GM21381 (cell line): Measurements from ENCODE around the gene PPP4C.
A peak's percentile ranks its signal among the peaks of the same experiment; 100 is the strongest.

Source experiments
- ATAC-seq: cut with Tn5 transposase; IDR thresholded peaks from one replicate; pipeline ENCODE4 v1.9.1; 2021; ENCODE audit warnings: mild to moderate bottlenecking, moderate library complexity; ENCODE audit not compliant: unreplicated experiment

The PPP4C gene

DNA sequence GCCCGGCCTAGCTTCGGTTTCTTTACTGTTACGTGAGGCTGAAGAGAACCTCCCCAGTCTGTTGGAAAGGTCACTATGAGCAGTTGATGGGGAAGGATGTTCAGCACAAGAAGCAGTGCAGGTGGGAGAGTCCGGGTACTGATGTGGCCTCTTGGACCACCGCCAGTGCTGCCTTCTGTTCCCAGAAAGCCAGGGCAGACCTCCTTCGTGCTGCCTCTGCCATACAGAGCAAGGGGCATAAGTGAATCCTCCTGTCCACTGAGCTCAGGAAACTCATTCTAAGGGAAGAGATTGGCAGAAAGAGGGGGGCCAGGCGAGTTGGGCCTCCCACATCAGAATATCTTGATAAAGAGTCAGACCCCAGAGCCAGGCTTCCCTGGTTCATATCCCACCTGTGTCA, 3.7 kb downstream of the PPP4C start:
- no peak for ATAC-seq

DNA sequence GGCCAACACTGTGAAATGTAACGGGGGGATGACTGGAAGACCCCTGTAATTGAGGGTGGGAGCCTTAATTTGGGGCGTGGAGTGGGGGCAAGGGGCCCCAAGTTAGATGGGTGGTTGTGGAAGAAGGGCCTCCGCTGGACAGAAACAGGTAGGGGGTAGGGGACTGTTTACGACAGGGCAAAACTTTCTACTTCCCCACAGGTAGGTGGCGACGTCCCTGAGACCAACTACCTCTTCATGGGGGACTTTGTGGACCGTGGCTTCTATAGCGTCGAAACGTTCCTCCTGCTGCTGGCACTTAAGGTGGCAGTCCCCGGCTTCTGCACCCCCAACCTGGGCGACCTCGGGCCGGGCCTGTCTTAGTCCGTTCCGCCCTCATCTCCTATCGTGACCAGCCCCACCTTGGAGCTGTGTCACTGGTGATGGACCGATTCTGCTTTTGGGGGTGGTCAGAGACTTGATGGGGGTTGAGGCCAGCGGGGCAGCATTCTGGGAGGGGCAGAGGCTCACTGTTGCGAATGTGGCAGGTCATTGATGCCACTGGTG, 6.8 kb downstream of the PPP4C start:
- ATAC-seq: no peak

DNA sequence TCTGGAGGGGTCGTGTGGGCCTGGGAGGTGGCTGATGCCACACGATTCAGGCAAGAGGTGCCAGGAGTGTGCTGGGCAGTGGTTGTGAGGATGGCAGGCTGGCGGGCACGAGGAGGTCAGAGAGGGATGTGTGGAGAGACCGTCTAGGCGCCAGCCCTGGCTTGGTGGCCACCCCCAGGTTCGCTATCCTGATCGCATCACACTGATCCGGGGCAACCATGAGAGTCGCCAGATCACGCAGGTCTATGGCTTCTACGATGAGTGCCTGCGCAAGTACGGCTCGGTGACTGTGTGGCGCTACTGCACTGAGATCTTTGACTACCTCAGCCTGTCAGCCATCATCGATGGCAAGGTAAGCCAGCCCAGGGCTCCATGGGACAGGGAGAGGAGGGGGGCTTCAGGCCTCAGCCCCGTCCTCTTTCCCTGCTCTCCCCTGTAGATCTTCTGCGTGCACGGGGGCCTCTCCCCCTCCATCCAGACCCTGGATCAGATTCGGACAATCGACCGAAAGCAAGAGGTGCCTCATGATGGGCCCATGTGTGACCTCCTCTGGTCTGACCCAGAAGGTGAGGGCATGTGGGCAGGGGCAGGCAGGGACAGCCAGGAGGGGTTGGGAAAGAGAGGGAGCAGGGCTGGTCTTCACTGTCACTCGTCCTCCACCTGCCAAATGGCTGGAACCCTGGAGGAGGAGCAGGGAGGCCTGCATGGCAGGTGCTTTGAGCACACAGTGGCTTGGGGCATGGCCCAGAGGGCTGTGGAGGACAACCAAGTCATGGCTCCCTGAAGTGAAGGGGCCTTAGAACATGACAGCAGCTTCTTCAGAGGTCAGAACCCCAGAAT, 7.6 kb downstream of the PPP4C start:
- ATAC-seq: no peak

DNA sequence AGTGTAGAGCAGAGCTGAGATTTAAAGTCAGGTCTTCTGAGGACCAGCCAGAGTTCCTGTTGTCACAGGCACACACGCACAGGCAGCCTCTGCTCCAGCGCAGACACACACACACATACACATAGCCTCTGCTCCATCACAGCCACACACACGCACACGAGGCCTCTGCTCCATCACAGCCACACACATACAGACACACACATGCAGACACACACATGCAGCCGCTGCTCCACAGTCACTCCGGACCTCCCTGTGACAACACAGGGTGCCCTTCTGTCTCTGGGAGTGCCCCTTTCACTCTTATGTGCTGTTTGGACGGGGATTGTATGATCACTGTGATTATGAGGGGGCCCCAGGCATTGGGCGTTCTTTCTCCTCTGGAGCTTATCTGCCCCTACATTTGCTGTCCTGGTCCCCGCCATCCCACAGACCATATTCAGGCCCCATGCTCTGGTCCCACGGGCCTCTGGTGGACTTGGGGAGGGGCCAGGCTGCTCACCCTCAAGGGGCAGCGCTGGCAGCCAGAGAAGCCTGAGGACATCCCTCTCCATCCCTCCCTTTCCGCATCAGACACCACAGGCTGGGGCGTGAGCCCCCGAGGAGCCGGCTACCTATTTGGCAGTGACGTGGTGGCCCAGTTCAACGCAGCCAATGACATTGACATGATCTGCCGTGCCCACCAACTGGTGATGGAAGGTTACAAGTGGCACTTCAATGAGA, 8.5 kb downstream of the PPP4C start:
- no peak for ATAC-seq

DNA sequence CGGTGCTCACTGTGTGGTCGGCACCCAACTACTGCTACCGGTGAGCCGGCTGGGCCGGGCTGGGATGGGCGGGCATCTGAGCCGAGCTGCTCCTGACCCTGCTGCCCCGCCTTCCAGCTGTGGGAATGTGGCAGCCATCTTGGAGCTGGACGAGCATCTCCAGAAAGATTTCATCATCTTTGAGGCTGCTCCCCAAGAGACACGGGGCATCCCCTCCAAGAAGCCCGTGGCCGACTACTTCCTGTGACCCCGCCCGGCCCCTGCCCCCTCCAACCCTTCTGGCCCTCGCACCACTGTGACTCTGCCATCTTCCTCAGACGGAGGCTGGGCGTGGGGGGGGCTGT, 9.0 kb downstream of the PPP4C start:
- ATAC-seq: no peak

DNA sequence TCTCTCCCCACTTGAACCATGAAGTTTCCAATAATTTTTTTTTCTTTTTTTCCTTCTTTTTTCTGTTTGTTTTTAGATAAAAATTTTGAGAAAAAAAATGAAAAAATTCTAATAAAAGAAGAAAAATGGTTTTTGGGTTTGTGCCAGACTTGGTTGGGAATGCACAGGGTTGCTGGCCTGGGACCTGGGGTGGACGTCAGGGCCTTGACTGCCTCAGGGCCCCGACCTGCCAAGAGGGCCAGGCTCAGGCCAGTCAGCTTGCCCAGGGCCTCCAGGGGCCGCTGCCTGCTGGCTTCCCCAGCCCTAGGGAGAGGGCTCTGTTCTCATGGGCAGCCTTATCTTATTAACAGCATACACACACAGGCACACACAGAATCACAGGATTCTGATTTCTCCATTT, 9.5 kb downstream of the PPP4C start:
- ATAC-seq: no peak

DNA sequence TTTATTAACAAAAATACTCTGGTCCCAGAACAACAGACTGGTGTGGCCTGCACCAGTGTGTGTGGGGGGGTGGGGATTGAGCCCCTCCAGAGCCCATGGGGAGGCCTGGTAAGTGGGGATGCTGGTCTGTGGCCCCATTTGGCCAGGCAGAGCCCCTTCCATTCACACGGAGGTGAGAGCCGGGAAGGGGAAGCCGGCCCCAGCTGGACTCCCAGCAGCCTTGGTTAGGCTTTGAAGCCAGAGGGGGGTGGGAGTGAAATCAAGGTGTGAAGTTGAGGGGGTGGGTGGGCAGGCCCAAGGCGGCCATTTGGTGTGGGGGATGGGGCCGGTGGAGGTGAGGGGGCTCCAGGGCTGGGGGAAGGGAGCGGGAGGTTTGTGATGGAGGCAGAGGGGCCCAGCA, 10.0 kb downstream of the PPP4C start:
- no peak for ATAC-seq

DNA sequence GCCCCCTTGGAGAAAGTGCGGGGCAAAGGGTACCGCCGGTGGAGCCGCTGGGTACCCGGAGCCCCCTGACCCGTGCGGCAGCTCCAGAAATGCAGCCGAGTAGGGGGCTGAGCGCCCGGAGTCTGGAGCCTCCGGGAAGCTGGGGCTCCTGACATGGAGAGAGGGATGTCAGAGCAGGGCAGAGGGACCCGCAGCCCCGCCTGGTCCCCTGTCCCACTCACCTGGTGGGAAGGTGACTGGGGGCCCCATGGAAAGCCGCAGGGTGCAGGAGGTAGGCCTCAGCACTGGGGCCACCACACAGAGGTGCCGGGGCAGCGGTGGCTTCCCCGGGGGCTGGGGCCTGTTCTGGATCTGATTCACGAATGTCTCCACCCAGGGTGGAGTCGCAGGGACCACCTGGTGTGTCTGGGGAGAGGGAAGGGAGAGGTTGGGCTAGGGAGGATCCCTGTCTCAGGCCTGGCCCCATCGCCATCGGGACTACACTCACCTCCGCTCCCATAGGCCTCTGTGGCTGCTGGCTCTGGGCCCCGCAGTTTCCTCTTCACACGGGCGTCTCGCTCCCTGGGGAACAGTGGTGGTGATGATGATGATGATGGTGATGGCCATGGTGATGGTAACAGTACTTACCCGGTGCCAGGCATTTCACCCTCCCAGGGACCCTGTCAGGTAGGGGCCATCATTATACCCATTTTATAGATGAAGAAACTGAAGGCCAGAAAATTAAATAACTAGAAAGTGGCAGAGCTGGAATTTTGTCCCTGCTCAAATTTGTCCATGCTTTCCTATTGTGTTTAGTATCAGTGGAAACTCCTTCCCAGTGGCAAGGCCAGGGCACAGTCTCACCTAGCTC, 10.7 kb downstream of the PPP4C start:
- ATAC-seq: no peak

DNA sequence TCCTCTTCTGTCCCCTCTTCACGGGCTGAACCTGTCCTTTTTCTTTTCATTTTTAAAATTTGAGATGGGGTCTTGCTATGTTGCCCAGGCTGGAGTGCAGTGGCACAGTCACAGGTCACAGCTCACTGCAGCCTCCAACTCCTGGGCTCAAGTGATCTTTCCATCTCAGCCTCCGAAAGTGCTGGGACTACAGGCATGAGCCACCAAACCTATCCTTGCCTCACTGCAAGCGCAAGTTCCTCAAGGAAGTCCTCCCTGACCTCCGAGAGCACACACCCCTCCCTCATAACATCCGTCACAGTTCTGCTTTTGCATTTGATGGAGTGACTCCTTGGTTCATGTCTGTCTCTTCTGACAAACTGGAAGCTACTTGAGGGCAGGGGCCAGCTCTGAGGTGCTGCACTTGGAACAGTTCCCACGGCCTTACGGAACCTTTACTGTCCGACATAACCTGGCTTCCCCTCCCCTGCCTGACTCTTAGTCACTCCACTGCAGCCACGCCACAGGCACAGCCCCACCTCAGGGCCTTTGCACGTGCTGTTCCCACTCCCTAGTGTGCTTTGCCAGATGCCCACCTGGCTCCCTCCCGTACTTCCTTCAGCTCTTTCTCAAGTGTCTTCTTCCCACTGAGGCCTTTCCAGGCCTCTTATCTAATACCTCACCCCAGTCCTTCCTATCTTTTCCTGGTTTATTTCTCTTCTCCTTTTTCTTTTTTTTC, 11.5 kb downstream of the PPP4C start:
- ATAC-seq: no peak

DNA sequence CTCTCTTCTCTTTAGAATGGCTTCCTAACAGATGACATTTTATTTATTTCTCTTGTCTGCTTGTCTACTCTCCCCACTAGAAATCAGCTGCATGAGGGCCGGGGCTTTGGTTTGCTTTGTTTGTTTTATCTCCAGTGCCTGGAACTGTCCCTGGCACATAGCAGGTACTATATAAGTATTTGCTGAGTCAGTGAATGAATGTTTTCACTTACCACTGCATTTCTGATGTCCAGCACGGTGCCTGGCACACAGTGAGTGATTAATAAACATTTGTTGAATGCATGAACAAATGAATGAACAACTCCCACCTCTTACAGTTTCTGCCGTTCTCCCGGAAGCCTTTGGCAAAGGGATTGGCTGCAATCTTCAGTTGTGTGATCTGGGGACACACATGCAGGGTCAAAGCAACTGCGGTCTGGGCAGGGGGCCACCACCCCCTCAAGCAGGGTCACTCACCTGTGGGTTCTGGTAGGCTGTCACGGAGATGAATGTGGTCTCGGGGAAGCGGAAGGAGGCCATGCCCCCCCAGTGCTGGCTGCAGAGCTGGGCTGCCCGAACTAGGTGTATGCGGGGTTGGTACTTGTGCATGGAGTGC, 12.5 kb downstream of the PPP4C start:
- no peak for ATAC-seq

DNA sequence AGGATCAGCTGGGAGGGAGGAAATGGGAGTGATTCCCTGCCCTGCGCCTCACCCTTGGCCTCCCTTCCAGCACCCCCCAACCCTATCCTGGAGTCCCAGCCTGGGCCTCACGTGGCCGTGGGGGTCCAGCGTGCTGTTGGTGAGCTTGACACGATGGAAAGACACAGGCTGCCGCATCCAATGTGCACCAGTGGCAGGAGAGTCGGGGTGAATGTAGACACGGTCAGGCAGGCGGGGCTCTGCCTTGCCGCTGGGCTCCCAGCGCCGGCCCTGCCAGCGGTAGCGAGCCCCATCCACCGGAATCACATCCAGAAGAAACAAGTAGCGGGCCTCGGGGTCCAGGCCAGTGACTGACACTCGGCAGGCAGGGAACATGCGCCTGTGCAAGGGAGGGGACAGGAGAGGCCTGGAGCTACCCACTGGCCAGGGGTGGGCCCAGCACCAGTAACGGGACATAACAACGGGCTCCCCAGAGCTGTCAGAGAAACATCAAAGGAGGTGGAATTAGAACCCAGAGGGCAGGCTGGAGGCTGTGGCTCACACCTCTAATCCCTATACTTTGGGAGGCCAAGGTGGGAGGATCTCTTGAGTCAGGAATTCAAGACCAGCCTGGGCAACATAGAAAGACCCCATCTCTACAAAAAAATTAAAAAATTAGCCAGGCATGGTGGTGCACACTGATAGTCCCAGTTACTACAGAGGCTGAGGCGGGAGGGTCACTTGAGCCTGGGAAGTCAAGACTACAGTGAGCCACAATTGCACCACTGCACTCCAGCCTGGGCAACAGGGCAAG, 13.2 kb downstream of the PPP4C start:
- ATAC-seq: no peak

DNA sequence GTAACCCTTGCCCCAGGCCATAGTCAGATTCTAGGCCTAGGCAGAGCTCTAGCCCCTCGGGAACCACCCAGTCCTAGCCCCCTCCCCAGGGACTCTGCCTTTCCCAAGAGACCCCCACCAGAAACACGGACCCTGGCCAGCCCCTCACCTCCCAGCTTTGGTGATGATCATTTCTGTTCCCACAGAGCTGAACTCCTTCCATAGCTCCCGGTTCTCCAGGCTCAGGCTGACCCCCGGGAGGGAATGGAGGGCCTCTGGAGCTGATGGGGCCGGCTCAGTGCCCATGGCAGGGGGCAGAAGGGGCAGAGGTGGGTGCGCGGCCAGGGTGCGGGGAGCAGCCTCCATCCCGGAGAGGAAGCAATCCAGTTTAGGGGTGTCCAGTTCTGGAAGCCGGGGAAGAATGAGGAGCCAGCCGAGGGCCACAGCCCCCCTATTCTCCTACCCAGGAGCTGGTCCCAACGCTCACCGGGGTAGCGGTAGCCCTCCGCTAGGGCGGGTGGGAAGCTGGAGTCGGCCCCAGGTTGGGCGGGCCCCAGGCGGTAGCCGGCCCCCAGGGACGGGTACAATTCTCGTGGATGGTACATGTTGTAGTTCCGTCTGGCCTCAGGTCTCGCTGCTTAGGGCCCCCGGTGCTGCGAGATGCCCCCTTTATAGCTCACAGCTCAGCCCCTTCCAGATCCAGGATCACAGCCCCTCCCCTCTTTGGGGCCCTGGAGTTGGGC, 15.0 kb downstream of the PPP4C start:
- no peak for ATAC-seq

DNA sequence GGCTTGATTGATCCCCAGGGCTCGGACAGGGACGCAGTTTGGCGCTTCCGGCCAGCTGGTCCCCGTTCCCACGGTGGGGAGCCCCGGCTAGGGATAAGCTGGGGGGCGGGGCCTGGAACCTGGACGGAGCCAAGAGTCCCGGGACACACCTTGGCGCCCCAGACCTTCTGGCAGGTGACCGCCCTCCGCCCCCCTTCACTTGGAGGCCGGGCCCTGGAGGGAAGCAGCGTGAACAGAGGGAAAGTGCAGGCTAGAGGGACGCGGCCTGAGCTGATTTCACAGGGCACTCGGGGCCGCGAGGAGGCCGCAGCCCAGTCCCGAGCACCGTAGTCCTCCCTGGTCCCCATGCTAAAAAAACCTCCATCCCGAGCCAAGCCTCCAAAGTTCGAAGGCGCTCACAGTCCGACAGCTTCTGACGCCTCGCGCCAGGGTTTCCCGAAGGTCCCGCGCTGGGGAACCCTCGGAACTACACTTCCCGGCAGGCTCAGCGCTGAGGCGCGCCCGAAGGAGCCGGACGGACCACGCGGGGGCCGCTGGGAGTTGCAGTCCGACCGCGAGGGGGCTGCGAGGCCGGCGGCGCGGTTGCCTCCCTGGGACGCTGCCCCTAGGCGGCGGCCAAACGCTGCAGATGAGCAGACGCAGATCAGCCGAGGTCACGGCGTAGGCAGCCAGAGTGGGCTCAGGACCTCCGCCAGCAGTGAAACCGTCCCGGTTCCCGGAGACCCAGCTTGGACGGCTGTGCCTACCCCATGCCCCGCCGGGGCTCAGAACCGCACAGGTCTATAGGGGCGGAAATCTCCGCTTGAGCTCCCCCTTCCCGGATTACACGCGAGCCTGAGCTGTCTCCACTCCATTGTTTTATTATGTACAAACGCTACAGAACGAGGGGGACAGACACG, 15.9 kb downstream of the PPP4C start, which contains the start of gene TBX6:
Gene TBX6, minus strand, starts transcription at position 451 of the 899 bp plus-strand sequence. CDS start 731 bp downstream, outside the sequence.
- peak; percentile 62 for ATAC-seq

DNA sequence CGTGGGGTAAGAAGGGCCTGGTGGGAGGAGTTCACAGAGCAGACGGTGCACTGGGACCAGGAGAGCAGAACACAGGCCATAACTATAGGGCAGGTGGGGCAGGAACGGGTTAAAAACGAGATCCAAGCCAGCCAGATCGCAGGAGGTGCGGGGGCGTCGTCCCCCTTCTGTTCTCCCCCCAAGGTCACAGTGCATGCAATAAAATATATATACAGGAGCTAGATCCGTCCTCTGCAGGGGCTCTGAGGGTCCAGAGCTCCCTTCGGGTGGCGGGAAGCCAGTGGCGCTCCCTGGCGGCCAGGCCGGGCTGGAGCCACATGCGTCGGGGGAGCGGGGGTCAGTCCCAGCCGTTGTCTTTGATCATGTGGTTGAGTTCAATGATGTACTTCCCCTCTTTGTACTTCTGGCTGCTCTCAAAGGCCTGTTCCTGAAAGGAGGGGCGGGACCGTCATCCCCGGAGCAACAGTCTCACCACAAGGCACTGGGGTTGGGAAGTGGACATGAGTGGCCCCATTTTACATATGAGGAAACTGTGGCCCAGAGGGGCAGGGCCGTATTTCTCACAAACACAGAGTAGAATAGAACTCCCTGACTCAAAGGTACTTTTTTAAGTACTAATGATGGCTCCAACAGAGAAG, 16.7 kb downstream of the PPP4C start:
- ATAC-seq: peak; percentile 43

DNA sequence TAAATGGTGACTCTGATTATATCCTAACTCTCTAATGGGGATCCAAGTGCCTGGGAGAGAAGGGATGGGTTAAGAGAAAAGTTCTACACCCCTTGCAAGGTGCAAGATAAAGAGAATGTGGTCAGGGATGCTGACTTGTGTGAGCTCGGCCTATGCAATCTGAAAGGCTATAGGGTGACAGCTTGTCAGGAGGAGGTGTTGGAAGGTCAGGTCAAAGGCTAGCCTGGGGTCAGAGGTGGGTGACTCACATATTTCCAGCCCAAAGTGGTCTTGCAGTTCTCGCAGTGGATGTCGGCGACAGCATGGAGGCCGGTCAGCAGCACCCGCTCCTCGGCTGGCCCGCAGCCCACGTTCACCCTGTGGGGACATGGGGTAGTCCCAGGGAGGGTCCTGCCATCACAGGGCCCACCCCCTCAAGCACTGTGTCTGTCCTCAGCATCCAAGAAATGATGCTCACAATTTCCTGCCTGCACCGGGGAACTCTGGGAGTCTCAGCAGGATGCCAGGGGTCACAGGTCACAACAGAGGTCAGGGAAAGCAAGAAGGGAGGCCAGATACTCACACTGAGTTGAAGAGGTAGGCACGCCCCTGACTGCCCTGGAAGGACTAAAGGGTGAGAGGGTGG, 18.9 kb downstream of the PPP4C start:
- ATAC-seq: no peak

DNA sequence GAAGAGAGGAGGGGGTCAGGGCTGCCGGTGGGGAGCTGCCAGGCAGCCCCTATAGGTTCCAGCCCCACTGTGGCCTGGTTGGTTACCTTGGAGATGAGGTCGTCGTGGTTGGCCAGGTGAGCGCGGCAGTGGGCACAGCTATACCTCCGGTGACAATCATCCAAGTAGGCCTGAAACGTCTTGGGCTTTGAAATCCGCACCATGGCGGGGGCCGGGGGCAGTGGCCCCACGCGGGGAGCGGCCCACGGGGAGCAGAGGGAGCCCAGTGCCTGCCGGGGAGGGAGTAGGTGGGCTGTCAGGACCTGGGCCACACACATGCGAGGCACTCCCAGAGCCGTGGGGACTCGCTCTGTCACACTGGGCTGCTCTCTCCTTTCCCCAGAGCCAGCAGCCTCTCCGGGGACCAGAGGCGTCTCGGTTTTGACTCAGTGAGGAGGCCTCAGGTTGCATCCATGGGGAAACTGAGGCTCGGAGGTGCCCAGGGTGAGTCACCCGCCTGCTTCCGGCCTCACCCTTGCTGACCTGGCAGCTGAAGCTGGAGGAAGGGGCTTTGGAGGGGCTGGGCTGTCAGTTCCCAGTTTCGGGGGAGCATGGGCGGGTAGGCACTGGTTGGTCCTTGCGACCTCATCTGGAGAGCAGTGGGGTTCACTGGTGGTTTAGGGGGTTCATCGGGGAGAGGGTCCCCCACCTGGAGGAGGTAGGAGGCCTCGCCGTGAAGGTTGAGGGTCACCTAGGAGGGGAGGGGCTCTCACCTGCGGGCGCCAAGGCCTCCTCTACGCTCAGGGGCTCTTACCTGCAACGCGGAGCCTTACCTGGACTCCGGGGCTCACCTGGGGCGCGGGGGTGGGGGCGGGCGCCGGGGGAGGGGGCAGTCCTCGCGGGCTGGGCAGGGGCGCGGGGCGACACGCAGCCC, 19.6 kb downstream of the PPP4C start:
- no peak for ATAC-seq
